ENCODE data around the gene ECE1.

ECE1 gene

DNA sequence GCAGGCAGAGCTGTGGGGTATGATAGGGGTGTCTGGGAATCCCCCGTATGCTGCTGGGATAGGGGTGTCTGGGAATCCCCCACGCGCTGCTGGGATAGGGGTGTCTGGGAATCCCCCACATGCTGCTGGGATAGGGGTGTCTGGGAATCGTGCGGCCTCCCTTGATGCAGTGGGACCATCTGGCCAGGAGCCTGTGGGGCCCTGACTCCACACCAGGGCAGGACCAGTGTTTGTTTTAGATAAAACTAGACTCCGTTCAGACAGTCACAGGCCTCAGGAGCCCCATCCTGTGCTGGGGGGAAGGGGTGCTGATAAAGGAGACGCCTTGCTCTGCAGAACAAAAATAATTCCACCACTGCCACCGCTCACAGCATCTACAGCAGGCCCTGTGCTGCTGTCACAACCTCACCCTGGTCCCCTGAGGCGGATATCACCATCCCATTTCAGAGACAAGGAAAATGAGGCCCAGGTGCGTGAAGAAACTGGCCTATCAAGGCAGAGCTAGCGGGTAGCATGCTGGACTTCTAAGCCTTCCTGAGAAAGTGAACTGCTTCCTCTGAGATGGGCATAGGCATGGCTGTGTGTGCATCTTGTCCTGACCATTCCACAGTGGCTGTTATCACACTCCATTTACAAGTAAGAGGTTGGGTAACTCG lies 24.0 kb downstream of the ECE1 start:
- DNase-seq, result no peak

DNA sequence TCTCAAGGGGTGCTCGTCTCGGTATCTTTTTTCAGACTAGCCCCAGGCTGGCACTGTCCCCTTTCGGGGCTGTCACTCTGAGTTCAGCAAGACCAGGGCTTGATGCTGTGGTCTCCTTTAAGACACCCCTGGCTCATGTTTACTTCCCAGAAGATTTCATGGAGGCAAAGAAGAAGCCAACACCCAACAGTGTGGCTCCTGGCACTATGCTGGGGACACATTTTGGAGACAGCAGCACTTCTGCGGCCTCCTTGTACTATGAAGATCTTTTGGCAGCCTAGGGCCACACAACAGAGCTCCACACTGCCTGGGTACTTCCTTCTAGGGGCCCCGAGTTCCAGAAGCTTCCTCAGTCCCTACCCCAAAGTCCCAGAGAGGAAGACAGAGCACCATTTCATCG lies 24.6 kb downstream of the ECE1 start:
- DNase-seq, result no peak

DNA sequence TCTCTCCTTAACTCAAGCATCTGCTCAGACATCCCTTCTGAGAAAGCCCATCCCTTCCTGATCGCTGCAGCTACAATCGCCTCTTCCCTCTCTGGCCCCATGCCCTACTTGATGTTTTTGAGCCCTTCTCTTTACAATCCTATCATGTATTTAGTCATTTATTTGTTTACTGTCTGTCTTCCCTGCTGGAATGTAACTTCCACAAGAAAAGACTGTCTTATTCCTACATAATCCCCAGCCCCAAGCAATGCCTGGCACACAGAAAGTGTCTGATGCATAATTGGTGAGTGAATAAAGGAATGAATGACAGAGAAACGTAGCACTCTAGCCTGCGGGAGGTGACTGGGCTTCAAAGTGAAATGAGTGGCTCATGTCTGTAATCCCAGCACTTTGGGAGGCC lies 25.4 kb downstream of the ECE1 start:
- DNase-seq, result no peak

DNA sequence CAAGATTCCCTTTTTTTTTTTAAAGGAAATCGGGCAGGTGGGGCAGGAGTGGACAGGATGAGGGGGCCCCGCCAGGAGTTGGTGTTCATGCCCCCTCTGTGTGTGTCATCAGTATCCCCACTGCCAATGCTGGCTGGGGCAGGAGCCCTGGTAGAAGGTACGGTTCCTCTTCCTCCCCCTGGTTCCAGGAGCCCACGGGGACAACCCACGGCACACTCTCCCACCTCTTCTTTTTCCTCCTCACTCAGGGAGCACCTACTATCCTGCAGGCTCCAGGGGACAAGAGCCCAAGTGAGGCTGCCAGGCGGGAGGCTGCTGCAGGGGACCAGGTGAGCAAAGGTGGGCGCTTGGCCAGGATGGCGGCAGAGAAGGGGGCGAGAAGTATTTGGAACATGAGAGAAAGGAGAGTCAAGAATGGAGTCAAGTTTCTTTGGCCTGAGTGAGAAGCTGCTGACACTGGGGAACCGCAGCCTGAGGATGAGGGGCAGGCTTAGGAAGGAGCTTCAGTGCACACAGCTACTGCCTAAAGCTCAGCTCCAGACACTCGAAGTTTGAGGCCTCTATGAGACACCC lies 26.5 kb downstream of the ECE1 start:
- DNase-seq, result no peak

DNA sequence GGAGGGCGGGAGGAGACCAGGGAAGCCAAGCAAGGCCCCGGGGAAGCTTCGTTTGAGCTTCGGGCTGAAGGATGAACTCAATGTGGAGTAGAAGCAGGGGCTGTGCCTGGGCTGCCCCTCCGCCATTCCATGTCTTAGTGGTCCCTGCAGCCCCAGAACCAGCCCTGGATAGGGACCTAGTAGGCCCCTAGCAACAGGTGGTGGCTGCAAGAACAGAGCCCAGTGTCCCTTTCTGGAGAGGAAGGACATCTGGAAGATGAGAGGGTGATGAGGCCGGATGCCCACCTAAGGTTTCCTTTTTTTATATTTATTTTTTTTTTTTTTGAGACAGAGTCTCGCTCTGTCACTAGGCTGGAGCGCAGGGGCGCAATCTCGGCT lies 27.2 kb downstream of the ECE1 start:
- DNase-seq, result no peak

DNA sequence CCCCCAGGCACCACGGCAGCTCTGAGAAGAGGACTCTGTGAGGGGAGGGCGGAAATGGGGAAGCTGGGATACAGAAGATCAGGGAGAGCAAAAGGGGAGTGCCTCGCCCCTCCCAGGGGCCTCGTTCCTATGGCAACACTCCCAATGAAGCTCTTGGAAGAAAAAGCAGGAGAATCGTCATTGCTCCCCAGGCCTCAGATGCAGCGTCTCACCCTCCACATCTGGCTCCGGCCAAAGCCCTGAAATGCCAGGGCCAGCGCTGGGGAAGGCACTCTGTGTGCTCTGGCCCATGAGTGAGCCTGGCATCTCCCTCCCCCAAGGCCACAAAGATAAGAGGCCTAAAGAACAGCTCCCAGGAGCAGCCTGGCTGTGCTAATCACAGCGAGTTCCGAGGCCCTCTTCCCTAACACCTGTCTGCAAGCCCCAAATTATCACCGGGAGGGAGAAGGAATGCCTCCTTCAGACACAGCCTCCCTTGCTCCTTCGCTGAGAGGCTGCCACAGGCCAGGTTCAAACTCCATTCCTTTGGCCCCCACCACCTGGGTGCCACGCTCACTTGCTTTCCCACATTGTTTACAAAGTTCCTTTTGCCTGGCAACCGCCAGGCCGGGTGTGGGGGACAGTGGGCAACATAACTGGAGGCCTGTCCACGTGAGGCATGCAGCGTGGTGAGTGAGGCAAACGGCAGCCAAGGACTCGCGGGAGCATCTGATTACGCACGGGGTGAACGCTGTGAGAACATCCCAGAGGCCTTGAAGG lies 27.8 kb downstream of the ECE1 start:
- DNase-seq, result peak; percentile 17

DNA sequence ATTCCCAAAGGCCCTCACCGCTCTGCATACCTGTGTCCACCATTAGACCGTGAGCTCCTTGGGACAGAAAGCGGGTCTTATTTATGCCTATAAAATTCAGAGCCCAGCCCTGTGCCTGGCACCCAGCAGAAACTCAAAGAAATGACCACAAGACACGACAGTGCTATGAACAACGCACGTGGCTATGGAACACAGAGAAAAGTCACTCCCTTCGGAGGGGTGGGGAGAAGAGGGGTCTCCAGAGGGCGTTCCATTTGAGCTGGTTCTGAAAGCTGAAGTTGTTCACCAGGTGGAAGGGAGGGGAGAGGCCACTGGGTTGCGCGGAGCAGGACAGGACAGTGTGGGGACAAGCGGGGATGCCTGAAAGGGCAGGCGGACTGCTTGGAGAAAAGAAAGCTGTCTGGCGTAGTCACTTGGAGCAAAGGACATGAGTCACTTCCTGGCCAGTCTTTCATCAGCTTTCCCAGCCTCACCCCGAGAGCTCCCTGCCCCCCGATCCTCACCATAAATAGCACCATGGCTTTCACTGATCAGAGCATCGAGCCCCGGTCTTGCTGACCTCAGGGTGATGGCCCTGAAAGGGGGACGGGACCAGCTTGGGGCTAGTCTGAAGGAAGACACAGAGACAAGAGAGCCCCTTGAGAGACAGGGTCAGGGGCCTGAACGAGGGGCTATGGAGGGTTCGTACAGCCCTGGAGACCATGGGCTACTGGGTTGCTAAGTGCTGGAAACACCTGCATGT lies 28.5 kb downstream of the ECE1 start:
- DNase-seq, result no peak

DNA sequence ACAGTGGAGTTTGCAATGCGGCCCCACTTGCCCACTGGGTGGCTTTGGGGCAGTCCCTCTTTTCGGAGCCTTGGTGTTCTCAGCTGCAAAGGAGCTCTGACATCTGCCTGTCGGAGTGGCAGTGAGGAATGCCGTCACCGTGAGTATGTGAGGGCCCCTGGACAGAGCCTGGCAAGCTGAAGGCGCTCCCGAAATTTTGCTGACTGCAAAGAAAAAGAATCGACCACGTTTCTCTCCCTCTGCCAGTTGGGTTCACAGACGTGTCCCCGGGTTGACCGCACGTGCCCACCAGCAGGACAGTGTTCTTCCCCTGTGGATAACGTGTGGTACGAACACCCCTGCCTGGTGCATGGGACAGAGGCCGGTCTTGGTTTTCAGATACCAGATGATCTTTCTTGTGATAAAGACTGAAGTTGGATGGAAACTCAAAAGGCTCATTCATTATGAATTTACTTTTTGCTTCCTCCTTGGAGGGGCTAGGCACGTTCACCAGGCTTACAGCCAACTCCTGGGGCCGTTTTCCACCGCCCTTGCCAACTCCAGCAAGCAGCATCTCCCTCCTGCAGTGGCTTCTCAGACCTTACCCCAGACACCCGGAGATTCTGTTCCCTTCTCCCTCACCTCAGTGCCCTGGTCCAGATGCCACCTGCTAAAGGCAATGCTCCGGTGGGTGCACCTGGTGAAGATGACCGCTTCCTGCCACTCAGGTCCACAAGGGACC lies 29.7 kb downstream of the ECE1 start:
- DNase-seq, result no peak

DNA sequence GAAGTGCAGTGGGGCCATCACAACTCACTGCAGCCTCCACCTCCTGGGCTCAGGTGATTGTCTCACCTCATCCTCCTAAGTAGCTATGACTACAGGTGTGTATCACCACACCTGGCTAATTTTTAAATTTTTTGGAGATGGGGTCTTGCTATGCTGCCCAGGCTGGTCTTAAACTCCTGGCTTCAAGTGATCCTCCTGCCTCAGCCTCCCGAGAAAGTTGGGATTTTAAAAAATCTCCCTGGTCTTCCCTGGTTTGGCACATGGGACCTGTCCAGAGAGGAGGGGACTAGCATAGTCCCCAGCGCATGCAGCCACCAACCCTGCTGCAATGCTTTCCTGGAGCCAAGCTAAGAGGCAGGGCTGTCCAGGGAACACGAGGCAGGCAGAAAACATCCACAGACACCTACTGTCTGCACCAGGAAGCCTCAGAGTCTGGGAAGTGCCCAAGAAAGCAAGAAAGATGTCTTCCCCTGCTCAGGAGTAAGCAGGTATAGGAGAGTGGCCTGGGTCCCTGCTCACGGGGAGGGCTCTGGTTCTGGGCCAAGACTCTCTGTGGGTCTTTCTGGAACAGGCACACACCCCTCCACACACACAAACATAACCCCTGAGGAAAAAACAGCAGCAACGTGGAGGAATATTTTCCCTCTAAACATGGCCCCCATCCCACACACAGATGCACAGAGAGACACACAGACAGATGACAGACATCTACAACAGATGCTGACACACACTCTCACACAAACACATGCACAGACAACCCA lies 30.8 kb downstream of the ECE1 start:
- DNase-seq, result no peak

DNA sequence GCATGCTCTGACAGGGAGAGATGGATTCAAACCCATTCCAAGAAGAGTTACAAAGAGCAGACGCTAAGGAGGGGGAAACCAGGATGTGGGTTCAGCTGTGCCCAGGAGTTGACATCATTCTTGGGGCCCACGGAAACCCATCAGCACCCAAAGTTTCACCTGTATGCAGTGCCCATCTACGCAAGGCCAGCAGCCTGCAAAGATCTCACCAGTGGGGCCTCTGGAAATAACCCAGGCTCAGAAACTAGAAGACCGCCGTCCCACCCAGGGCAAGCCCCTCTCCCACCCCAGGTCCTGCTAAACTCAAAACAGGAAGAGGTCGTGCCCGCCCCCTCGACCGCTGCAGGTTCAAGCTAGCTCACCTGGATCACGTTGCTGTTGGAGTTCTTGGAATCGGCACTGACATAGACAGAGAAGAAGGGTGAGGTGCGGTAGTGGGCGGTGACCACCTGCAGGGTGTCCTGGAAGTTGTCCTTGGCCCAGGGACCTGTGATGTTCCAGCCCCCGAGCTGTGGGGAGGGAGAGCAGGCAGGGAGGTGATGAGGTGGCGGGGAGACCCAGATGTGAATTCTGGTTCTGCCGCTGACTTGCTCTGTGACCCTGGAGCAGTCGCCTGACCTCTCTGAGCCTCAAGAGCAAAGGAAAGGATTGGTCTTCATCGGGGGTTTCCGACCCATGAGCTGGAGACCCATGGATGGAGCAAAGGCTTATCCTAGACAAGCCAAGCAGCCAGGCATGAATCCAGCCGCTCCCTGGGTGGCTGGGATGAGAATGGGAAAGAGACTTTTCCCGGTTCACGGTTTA lies 31.7 kb downstream of the ECE1 start:
- DNase-seq, result no peak

DNA sequence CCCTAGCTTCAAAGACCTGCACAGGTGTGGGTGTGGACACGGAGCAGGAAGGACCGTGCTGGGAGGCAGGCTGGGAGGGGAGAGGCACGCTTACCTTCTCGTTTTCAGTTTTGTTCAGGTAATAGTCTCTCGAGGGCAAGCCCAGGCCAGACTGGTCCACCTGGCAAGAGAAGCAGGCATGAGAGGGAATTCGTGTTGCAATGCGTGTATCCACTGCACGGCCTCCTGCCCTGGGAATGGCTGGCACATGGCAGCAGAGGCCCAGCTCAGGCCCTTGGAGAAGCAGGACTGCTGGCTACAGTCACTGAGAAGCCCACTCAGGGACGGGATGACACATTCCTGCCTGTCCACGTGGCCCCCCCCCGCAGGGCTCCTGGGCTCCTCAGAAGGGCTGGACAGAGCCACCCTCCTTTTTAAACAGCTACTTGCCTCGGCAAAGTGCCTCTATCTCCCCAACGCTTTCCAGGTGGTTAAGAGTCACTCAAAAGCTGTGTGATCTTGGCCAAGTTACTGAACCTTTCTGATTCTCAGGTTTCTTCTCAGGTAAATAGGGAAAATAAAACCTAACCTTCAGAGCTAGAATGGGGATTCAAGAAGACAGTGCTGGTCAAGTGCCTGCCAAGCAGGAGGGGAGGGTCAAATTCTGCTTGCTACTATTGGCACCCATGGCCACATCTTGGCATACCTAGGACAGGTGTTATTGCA lies 32.7 kb downstream of the ECE1 start:
- no peak for DNase-seq

DNA sequence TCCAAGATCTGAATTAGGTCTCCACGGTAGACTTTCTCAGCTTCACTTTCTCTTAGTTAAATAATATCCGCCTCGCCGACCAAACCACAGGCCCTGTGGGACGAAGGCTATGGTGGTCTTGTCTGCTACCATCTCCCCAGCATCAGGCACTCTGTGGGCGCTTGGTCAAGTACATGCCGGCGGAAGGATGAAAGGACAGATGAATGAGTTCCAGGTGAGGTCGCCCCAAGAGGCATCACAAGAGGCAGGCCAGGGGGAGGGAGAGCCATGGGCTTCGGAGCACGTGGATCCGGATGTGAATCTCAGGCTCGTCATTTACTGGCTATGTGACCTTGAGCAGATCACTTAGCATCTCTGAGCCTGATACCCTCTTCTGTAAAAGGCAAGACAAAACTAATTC lies 33.5 kb downstream of the ECE1 start:
- DNase-seq, result no peak

DNA sequence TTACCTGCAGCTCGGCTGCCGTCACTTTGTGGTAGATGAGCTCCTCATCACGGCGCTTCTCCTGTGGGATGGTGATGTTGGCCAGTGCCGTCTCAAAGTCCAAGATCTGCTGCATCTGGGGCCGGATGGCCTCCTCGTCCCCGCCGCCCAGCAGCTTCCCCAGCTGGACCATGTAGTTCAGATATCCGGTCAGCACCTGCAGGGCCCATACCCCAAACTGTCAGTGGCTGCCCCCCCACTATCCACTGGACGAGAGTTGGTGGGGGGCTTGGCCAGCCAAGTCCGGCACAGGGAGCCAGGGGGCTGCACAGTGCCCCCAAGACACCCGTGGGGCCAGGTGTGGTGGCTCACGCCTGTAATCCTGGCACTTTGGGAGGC lies 34.3 kb downstream of the ECE1 start:
- no peak for DNase-seq

DNA sequence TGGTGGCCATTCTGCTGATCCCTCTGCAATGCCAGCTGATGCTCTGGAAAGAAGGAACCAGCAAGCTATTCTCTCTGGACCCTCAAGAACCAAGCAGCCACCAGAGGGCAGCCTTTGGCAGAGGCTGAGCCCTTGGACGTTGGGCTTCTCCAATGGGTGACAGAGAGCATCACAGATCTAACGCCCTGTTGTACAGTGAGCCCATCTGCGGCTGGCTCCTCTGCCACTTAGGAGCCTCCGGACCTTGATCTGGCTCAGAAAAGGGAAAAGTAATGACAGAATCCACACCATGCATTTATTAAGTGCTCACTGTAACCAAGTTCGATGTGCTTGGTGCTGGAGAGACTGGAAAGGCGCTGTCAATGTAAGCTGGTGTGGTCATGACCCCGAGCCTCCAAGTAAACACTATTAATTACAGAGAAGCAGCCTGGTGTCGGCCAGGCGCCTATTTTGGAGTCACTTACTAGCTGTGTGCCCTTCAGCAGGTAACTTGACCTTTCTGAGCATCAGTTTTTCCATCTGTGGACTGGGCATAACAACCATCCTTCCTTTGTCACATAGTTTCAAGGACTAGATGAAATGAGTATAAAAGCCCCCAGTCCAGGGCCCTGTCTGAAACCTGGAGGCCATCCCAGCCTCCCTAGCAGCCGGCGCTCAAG lies 34.9 kb downstream of the ECE1 start:
- DNase-seq, result no peak

DNA sequence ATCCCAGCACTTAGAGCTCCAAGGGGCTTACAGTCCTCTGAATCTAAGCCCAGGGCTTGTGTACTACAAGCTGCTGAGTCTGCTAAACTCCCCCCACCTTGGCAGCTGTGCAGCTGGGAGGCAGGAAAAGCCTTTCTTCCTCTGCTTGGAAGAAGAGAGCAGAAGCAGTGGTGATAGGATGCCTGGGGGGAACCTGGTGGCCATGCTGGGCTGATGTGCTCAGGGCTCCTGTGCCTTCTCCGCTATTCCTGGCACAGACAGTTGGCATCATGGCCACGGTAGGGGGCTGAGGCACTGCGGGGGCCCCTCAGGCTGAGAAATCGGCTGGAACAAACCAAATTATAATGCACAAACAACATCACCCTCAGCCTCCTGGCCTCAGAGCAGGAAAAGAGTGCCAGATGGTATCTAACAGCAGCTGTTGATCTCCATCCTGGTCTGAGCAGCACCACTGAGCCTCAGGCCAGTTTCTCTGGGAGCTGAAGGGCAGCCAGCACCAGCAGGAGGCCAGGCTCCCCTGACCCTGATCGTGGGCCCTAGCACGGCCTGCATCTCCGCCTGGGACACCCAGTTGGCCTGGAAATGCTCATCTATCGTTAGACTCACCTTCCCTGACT lies 35.8 kb downstream of the ECE1 start:
- no peak for DNase-seq

DNA sequence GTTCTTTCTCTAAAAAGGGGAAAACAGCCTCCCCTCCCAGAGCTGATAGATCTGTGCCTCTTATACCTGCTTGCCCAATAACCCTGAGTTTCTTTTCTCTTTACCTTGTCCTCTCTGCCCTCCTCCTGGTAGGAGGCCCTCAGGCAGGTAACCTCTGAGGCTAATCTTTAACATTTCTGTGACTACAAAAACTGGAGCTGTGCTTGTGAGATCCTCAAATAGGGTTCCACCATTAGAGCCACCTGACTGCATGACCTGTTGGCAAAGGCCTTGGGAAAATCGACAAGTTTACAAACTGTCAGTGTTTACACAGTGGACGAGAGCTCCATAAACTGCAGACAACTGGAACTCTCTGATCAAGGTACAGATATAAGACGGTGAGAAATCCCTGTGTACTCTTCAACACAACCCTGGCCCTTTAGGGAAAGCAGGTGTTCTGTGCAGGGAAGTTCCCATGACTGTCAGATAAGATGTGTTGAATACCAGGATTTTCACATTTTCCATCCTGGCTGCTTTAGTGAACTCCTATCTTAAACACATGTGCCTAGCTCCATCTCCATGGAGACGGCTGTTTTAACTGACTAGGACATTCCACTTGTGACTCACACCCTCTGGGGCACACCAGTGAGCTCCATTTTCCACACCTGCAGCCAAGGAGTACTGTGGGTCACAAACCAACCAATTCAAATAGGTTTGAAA lies 38.3 kb downstream of the ECE1 start:
- DNase-seq, result peak; percentile 30

DNA sequence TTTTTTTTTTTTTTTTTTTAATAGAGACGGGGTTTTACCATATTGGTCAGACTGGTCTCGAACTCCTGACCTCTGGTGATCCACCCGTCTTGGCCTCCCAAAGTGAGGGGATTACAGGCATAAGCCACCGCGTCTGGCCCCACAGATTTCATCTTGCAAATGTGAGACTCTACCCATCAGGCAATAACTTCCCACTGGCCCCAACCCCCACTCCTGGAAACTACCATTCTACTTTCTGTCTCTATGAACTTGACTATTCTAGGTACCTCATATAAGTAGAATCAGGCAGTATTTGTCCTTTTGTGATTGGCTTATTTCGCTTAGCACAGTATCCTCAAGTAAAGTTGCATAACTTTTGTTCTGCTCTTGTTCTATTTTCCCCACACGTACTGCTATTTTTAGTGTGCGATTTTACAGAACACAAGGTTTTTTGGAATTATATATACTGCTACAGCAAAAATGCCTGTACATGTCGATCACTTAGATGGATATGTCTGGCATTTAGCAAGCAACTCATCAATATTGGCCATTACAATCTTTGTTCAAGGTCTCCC lies 40.2 kb downstream of the ECE1 start:
- no peak for DNase-seq

DNA sequence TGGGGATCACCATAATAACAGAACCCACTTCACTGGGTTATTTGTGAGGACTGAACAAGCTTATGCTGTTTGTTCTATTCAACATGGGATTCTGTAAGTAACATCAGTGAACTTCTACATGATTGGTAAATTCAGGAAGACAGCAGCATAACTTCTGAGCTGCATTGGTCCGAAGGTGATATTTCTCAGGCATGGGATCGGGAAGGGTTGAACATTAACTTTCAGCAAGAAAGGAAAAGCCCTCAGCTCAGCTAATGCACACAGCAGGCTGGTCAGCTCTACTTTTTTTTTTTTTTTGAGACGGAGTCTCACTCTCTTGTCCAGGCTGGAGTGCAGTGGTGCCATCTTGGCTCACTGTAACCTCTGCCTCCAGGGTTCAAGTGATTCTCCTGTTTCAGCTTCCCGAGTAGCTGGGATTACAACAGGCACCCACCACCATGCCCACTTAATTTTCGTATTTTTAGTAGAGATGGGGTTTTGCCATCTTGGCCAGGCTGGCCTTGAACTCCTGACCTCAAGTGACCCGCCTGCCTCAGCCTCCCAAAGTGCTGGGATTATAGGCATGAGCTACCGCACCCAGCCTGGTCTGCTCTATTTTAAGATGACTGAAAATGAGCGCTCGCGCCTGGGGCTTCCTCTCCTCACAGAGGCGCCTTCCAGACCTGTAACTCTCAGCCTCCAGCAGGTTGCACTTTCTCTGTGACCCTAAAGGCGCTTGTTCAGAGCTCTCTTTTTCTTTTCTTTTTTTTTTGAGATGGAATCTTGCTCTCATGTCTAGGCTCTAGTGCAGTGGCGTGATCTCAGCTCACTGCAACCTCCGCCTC lies 42.2 kb downstream of the ECE1 start:
- no peak for DNase-seq

Measured in GOT3 (cell line).